ENCODE results near the gene GRIN2A. TPM values are rescaled to one million over a fixed set of nuclear protein-coding genes. Genes with fewer than 3 reads are reported as not detected.

The GRIN2A gene
- total and polyA plus RNA-seq, 4 experiments from 2014 or later: not detected

DNA sequence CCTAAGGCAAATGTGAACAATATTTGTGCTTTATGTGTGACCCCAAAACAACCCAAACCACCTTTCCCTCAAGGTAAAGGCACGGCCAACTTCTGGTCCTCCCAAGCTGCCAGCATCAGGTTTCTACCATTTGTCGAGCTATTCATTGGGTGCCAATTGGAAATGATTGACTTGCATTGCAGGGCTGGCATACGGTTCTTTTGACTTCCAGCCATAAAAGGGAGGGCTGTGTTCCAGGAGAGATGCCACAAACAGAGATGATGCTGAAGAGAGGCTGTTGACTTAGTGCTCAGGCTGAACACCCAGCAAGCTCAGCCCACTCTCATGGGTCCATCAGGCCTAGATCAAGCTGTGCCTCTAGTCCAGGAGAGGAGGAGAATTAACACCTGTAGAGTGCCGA is 252.4 kb downstream of the GRIN2A start:
- Histone ChIP-seq H3K4me1 (ENCODE audit: insufficient read depth, low read length) (no peaks in the 10 kb centered on the region), H3K27me3 (ENCODE audit: insufficient read depth, low read length) (no peaks in the 10 kb centered on the region), H3K36me3 (ENCODE audit: insufficient read depth, low read length) (no peaks in the 10 kb centered on the region), H3K4me3 (ENCODE audit: low read length in 2 of 2) (no peak overlapping the region), H3K9me3 (ENCODE audit: control insufficient read depth in 1 of 2, low read length in 2 of 2) (no peaks in the 10 kb centered on the region), H3K27ac (ENCODE audit: low read depth, low read length) (no peak overlapping the region)
- intact Hi-C loops (cut with micrococcal nuclease): no loop called here
- peaks cover 0 to 1% of the 10 kb centered on the region in 2 donors for H3K27me3 Mint-ChIP-seq
- CTCF ChIA-PET (ENCODE audit: partially characterized antibody): no interaction called here
- no peak for DNase-seq
- POLR2A ChIA-PET (ENCODE audit: partially characterized antibody): no interaction called here
- no peak overlapping the region for H3K4me3 Mint-ChIP-seq
- H3K9me3 Mint-ChIP-seq: peaks cover 0 to 3% (median 2%) of the 10 kb centered on the region in 8 donors
- H3K36me3 Mint-ChIP-seq: no peaks in the 10 kb centered on the region
- H3K4me1 Mint-ChIP-seq: no peaks in the 10 kb centered on the region
- no peak overlapping the region for H3K27ac Mint-ChIP-seq

DNA sequence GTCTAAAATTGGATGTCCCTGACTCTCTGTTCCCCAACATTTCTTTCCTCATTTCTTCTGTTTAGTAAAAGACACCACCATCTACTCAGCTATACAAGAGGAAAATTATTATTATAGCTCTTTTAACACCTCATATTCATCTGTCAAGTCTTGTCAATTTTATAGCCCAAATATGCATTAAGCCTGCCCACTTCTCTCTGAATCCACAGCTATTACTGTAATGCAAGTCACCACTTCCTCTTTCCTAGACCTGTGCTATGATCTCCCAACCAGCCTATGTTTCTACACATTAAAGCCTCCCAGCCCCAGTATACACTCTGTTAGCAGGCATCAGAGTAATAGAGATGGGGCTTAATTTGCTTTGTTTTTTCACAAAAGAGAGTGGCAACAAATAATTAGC is 252.9 kb downstream of the GRIN2A start:
- H3K27ac Mint-ChIP-seq: no peak overlapping the region
- Histone ChIP-seq H3K4me1 (ENCODE audit: insufficient read depth, low read length) (no peaks in the 10 kb centered on the region), H3K9me3 (ENCODE audit: control insufficient read depth in 1 of 2, low read length in 2 of 2) (no peaks in the 10 kb centered on the region), H3K27me3 (ENCODE audit: insufficient read depth, low read length) (no peaks in the 10 kb centered on the region), H3K36me3 (ENCODE audit: insufficient read depth, low read length) (no peaks in the 10 kb centered on the region), H3K4me3 (ENCODE audit: low read length in 2 of 2) (no peak overlapping the region), H3K27ac (ENCODE audit: low read depth, low read length) (no peak overlapping the region)
- ChIA-PET POLR2A (ENCODE audit: partially characterized antibody) (no interaction called here), CTCF (ENCODE audit: partially characterized antibody) (no interaction called here)
- no peak for DNase-seq
- H3K4me3 Mint-ChIP-seq: no peak overlapping the region
- H3K9me3 Mint-ChIP-seq: peaks cover 0 to 7% (median under 1%) of the 10 kb centered on the region in 8 donors
- H3K27me3 Mint-ChIP-seq: peaks cover 0 to 1% of the 10 kb centered on the region in 2 donors
- H3K36me3 Mint-ChIP-seq: no peaks in the 10 kb centered on the region
- intact Hi-C loops (cut with micrococcal nuclease): no loop called here
- H3K4me1 Mint-ChIP-seq: no peaks in the 10 kb centered on the region

DNA sequence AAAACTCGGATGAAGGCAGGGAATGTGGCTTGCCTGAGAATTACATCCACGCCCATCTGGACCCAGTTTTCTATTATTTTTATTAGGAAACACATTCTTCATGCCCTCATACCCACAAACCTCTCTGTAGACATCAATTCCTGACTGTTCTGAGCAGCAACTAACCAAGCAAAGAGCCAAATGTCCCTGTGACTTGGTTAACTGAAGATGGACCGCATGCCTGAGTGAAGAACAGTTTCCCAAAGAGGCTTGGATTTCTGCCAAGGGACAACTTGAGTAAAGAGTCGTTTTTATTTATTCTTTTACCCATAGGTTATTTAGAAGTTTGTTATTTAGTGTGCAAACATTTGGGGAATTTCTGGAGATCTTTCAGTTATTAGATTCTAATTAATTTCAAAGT is 259.8 kb downstream of the GRIN2A start:
- H3K4me3 Mint-ChIP-seq: no peak overlapping the region
- Histone ChIP-seq H3K27ac (ENCODE audit: low read depth, low read length) (no peak overlapping the region), H3K9me3 (ENCODE audit: control insufficient read depth in 1 of 2, low read length in 2 of 2) (no peaks in the 10 kb centered on the region), H3K4me1 (ENCODE audit: insufficient read depth, low read length) (no peaks in the 10 kb centered on the region), H3K36me3 (ENCODE audit: insufficient read depth, low read length) (no peaks in the 10 kb centered on the region), H3K4me3 (ENCODE audit: low read length in 2 of 2) (no peak overlapping the region), H3K27me3 (ENCODE audit: insufficient read depth, low read length) (no peaks in the 10 kb centered on the region)
- H3K4me1 Mint-ChIP-seq: no peaks in the 10 kb centered on the region
- CTCF ChIA-PET (ENCODE audit: partially characterized antibody): no interaction called here
- no peak for DNase-seq
- POLR2A ChIA-PET (ENCODE audit: partially characterized antibody): no interaction called here
- H3K27me3 Mint-ChIP-seq: no peaks in the 10 kb centered on the region
- no peak overlapping the region for H3K27ac Mint-ChIP-seq
- peaks cover 0 to 7% (median 0%) of the 10 kb centered on the region in 8 donors for H3K9me3 Mint-ChIP-seq
- intact Hi-C loops (cut with micrococcal nuclease): no loop called here
- no peaks in the 10 kb centered on the region for H3K36me3 Mint-ChIP-seq

DNA sequence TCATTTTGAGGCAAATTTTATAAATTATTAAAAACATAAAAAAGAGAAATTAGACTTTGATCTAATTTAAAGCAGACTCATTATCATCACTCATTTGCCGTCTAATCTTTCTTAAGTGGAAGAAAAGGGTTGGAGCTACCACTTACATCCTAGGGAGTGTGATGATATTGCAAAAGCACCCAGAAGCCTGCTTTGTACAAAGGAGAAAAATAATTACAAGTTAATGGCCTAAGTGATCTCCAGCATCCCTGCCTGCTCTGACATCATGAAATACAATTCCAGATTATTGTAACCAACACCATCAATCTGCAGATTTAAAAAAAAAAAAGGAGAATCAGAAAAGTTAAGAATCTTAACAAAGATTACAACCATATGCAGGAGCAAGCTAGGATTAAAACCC is 260.2 kb downstream of the GRIN2A start:
- H3K4me1 Mint-ChIP-seq: no peaks in the 10 kb centered on the region
- H3K27ac Mint-ChIP-seq: no peak overlapping the region
- intact Hi-C loops (cut with micrococcal nuclease): no loop called here
- ChIA-PET POLR2A (ENCODE audit: partially characterized antibody) (no interaction called here), CTCF (ENCODE audit: partially characterized antibody) (no interaction called here)
- H3K9me3 ChIP-seq (ENCODE audit: control insufficient read depth in 1 of 2, low read length in 2 of 2): no peaks in the 10 kb centered on the region
- no peaks in the 10 kb centered on the region for H3K27me3 Mint-ChIP-seq
- no peaks in the 10 kb centered on the region for H3K27me3 ChIP-seq (ENCODE audit: insufficient read depth, low read length)
- H3K36me3 ChIP-seq (ENCODE audit: insufficient read depth, low read length): no peaks in the 10 kb centered on the region
- H3K9me3 Mint-ChIP-seq: peaks cover 0 to 7% (median 0%) of the 10 kb centered on the region in 8 donors
- no peak overlapping the region for H3K4me3 Mint-ChIP-seq
- no peaks in the 10 kb centered on the region for H3K4me1 ChIP-seq (ENCODE audit: insufficient read depth, low read length)
- no peak overlapping the region for H3K4me3 ChIP-seq (ENCODE audit: low read length in 2 of 2)
- no peak overlapping the region for H3K27ac ChIP-seq (ENCODE audit: low read depth, low read length)
- no peaks in the 10 kb centered on the region for H3K36me3 Mint-ChIP-seq
- DNase-seq: no peak

DNA sequence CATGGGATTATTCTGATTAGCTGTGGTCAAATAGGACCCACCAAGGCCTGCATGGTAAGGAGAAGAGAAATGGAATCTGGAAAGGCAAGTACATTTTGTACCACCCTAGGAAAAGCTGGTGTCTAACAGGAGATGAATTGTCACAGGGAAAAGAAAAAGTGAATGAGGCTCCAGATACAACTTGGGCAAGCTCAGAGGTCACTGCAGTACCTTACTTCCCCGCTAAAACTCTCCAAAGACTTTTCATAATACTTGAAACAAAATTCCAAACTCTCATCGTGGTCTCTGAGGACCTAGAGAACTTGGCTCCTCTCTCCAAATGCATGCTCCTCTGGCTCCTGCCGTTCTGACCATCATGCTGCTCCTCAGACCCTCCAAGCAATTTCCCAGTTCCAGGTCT is 262.8 kb downstream of the GRIN2A start:
- H3K4me1 ChIP-seq (ENCODE audit: insufficient read depth, low read length): no peaks in the 10 kb centered on the region
- Mint-ChIP-seq H3K4me1 (no peaks in the 10 kb centered on the region), H3K9me3 (peaks cover 0 to 2% (median under 1%) of the 10 kb centered on the region in 8 donors), H3K27ac (no peak overlapping the region), H3K27me3 (no peaks in the 10 kb centered on the region), H3K4me3 (no peak overlapping the region), H3K36me3 (no peaks in the 10 kb centered on the region)
- H3K36me3 ChIP-seq (ENCODE audit: insufficient read depth, low read length): no peaks in the 10 kb centered on the region
- H3K27ac ChIP-seq (ENCODE audit: low read depth, low read length): no peak overlapping the region
- DNase-seq: no peak
- H3K4me3 ChIP-seq (ENCODE audit: low read length in 2 of 2): no peak overlapping the region
- intact Hi-C loops (cut with micrococcal nuclease): no loop called here
- no peaks in the 10 kb centered on the region for H3K27me3 ChIP-seq (ENCODE audit: insufficient read depth, low read length)
- no peaks in the 10 kb centered on the region for H3K9me3 ChIP-seq (ENCODE audit: control insufficient read depth in 1 of 2, low read length in 2 of 2)
- ChIA-PET POLR2A (ENCODE audit: partially characterized antibody) (no interaction called here), CTCF (ENCODE audit: partially characterized antibody) (interaction anchor here (0.6 kb wide), 1 partner anchor 9 kb away, joined by 3 read pairs; no protein-coding TSS in a partner anchor)

DNA sequence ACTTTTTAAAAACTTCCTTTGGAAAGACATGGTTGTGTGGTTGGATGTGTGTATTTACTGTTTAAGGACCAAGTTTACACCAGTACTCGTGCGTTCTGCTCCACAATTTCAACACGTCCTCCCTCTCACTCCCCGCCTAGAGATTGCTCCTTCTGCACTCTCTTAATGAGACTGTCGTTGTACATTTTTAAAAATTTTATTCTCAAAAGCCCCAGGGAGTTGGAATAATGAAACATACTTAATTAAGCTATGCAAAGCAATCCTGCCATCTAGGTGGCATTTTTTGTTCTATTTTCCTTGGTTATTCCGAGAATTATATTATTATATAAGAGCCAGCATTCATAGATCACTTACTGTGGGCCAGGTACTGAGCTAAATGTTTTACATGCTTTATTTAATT is 264.5 kb downstream of the GRIN2A start:
- Histone ChIP-seq H3K27ac (ENCODE audit: low read depth, low read length) (no peak overlapping the region), H3K4me1 (ENCODE audit: insufficient read depth, low read length) (no peaks in the 10 kb centered on the region), H3K9me3 (ENCODE audit: control insufficient read depth in 1 of 2, low read length in 2 of 2) (no peaks in the 10 kb centered on the region), H3K36me3 (ENCODE audit: insufficient read depth, low read length) (no peaks in the 10 kb centered on the region), H3K27me3 (ENCODE audit: insufficient read depth, low read length) (no peaks in the 10 kb centered on the region), H3K4me3 (ENCODE audit: low read length in 2 of 2) (no peak overlapping the region)
- no peak overlapping the region for H3K4me3 Mint-ChIP-seq
- H3K27me3 Mint-ChIP-seq: no peaks in the 10 kb centered on the region
- peaks cover 0 to 3% (median 0%) of the 10 kb centered on the region in 8 donors for H3K9me3 Mint-ChIP-seq
- no peaks in the 10 kb centered on the region for H3K4me1 Mint-ChIP-seq
- H3K36me3 Mint-ChIP-seq: no peaks in the 10 kb centered on the region
- intact Hi-C loops (cut with micrococcal nuclease): no loop called here
- POLR2A ChIA-PET (ENCODE audit: partially characterized antibody): no interaction called here
- no peak overlapping the region for H3K27ac Mint-ChIP-seq
- no peak for DNase-seq
- CTCF ChIA-PET (ENCODE audit: partially characterized antibody): no interaction called here

- Histone ChIP-seq H3K27ac (ENCODE audit: low read depth, low read length) (no peak overlapping the region), H3K36me3 (ENCODE audit: insufficient read depth, low read length) (no peaks in the 10 kb centered on the region), H3K27me3 (ENCODE audit: insufficient read depth, low read length) (no peaks in the 10 kb centered on the region), H3K4me3 (ENCODE audit: low read length in 2 of 2) (no peak overlapping the region), H3K9me3 (ENCODE audit: control insufficient read depth in 1 of 2, low read length in 2 of 2) (no peaks in the 10 kb centered on the region), H3K4me1 (ENCODE audit: insufficient read depth, low read length) (no peaks in the 10 kb centered on the region)
- DNase-seq: no peak
- Mint-ChIP-seq H3K4me3 (no peak overlapping the region), H3K4me1 (no peaks in the 10 kb centered on the region), H3K27ac (no peak overlapping the region), H3K9me3 (peaks cover 0 to 7% (median 2%) of the 10 kb centered on the region in 8 donors), H3K27me3 (no peaks in the 10 kb centered on the region), H3K36me3 (no peaks in the 10 kb centered on the region)
- ChIA-PET CTCF (ENCODE audit: partially characterized antibody) (no interaction called here), POLR2A (ENCODE audit: partially characterized antibody) (no interaction called here)
- intact Hi-C loops (cut with micrococcal nuclease): no loop called here
These were observed 268.5 kb downstream of the GRIN2A start for GRCh38 chr16:9913604-9914326.

DNA sequence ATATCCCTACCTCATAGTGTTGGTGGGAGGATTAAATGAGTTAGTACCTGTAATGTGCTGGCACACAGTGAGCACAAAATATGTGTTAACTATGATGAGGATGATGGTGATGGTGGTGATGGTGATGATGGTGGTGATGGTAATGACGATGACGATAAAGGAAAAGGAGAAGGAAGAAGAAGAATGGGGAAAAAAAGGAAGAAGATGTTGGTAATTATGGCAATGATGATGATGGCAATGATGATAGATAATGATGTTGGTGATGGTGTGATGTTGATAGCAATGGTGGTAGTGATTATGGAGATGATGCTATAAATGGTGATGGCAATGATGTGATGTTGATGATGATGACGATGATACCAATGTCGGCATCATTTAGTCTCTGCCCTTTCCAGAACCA is 270.2 kb downstream of the GRIN2A start:
- CTCF ChIA-PET (ENCODE audit: partially characterized antibody): no interaction called here
- H3K36me3 Mint-ChIP-seq: no peaks in the 10 kb centered on the region

More for the DNA sequence above, 270.2 kb downstream of the GRIN2A start:
- no peaks in the 10 kb centered on the region for H3K4me1 Mint-ChIP-seq
- no peak overlapping the region for H3K27ac Mint-ChIP-seq
- peaks cover 0 to 7% (median 3%) of the 10 kb centered on the region in 8 donors for H3K9me3 Mint-ChIP-seq
- H3K4me1 ChIP-seq (ENCODE audit: insufficient read depth, low read length): no peaks in the 10 kb centered on the region
- no peaks in the 10 kb centered on the region for H3K9me3 ChIP-seq (ENCODE audit: control insufficient read depth in 1 of 2, low read length in 2 of 2)
- H3K4me3 Mint-ChIP-seq: no peak overlapping the region
- POLR2A ChIA-PET (ENCODE audit: partially characterized antibody): no interaction called here
- intact Hi-C loops (cut with micrococcal nuclease): no loop called here
- DNase-seq: no peak
- H3K36me3 ChIP-seq (ENCODE audit: insufficient read depth, low read length): no peaks in the 10 kb centered on the region
- no peaks in the 10 kb centered on the region for H3K27me3 ChIP-seq (ENCODE audit: insufficient read depth, low read length)
- H3K4me3 ChIP-seq (ENCODE audit: low read length in 2 of 2): no peak overlapping the region
- H3K27ac ChIP-seq (ENCODE audit: low read depth, low read length): no peak overlapping the region
- no peaks in the 10 kb centered on the region for H3K27me3 Mint-ChIP-seq
